Vagina (tissue), 2 donors: ENCODE results near the gene LGR4.

ENCODE experiments used
- CTCF ChIP-seq, 3 experiments: fragments of 450-650 bp in 2 of 3; fragments of 200-600 bp in 1 of 3; sonication (generic) in 1 of 3; IDR thresholded peaks; one replicate each; pipeline ENCODE4 v1.5.1; 2017 to 2019; ENCODE audit warnings: antibody characterized with exemption in 3 of 3, mild to moderate bottlenecking in 2 of 3, moderate library complexity in 2 of 3
- POLR2AphosphoS5 ChIP-seq, 2 donors: sonication (generic); formaldehyde crosslinking; IDR thresholded peaks; one replicate each; pipeline ENCODE4 v1.9.0; 2017; ENCODE audit warnings: antibody characterized with exemption in 2 of 2, mild to moderate bottlenecking in 2 of 2, low read depth in 1 of 2; ENCODE audit not compliant: insufficient read depth in 1 of 2

DNA sequence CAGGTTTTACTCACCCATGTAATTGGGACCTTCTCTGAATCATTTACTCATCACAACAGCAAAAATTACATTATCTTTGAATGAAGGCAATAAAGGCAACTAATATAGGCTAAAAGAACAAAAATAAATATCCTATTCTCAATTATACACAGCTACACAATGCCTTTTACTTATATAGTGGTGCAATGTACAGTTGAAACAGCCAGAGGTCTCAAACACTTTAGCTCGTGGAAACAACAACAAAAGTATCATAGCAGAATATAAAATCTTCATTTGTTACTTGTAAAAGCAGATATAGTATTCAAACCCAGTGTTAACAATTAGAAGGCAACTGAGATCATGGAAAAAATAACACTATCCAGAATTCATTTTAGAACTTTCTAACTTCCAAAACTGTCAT, 88.9 kb downstream of the LGR4 start:
- TF ChIP-seq CTCF (IDR thresholded peaks at IDR 0.05): no peak
- no peak for TF ChIP-seq POLR2AphosphoS5 (IDR thresholded peaks at IDR 0.05; ENCODE audit: insufficient read depth in 1 of 2, low read depth in 1 of 2)
